Activated CD4-positive, alpha-beta T cell treated with anti-CD3 and anti-CD28 coated beads for 4 hours (primary cell): ENCODE data around the gene CNTN5.
"Not testable (repeated sequence)": the region's sequence is repeated elsewhere in the genome, so short reads cannot be mapped to it uniquely, and the experiment has no call there.

Experiments
- DNase-seq, 2 donors: peaks; one replicate each; pipeline ENCODE4 v3.0.0-alpha.2; 2020

The CNTN5 gene

GRCh38 chr11:99279266-99279665, 258.5 kb downstream of the CNTN5 start:
- no peak for DNase-seq

GRCh38 chr11:99281331-99281730, 260.6 kb downstream of the CNTN5 start:
- no peak for DNase-seq

- DNase-seq: not testable (repeated sequence)
Observed at GRCh38 chr11:99297925-99298324, 277.2 kb downstream of the CNTN5 start.

- DNase-seq: no peak
Observed at GRCh38 chr11:99307510-99308088, 286.9 kb downstream of the CNTN5 start.

- DNase-seq: no peak
Observed at GRCh38 chr11:99311870-99312269, 291.1 kb downstream of the CNTN5 start.

- DNase-seq: no peak
Observed at GRCh38 chr11:99316776-99317520, 296.2 kb downstream of the CNTN5 start.

GRCh38 chr11:99320769-99321290, 300.1 kb downstream of the CNTN5 start:
- DNase-seq: no peak

GRCh38 chr11:99325847-99326246, 305.1 kb downstream of the CNTN5 start:
- DNase-seq: no peak

GRCh38 chr11:99327066-99327465, 306.3 kb downstream of the CNTN5 start:
- DNase-seq: no peak

- no peak for DNase-seq
Observed at GRCh38 chr11:99327527-99327926, 306.8 kb downstream of the CNTN5 start.

- no peak for DNase-seq
Observed at GRCh38 chr11:99333621-99334020, 312.9 kb downstream of the CNTN5 start.

GRCh38 chr11:99343117-99343516, 322.4 kb downstream of the CNTN5 start:
- no peak for DNase-seq

GRCh38 chr11:99349151-99349673, 328.5 kb downstream of the CNTN5 start:
- no peak for DNase-seq

- DNase-seq: no peak
Observed at GRCh38 chr11:99351624-99352023, 330.9 kb downstream of the CNTN5 start.

GRCh38 chr11:99352642-99353041, 331.9 kb downstream of the CNTN5 start:
- no peak for DNase-seq

GRCh38 chr11:99366546-99366945, 345.8 kb downstream of the CNTN5 start:
- no peak for DNase-seq

- DNase-seq: no peak
Observed at GRCh38 chr11:99368583-99368982, 347.8 kb downstream of the CNTN5 start.

GRCh38 chr11:99370549-99371216, 349.9 kb downstream of the CNTN5 start:
- DNase-seq: no peak

- no peak for DNase-seq
Observed at GRCh38 chr11:99371257-99371656, 350.5 kb downstream of the CNTN5 start.

GRCh38 chr11:99376463-99376862, 355.7 kb downstream of the CNTN5 start:
- no peak for DNase-seq

- DNase-seq: no peak
Observed at GRCh38 chr11:99383648-99384245, 363.0 kb downstream of the CNTN5 start.

GRCh38 chr11:99391245-99391644, 370.5 kb downstream of the CNTN5 start:
- DNase-seq: no peak

GRCh38 chr11:99406345-99406744, 385.6 kb downstream of the CNTN5 start:
- DNase-seq: no peak
